OCI-LY1 (cell line): ENCODE measurements around the gene FZD4.

Experiments used
- EZH2 ChIP-seq: fragments of 200-600 bp; sonication (generic), shearing (Covaris generic); IDR thresholded peaks from 2 replicates; pipeline ENCODE4 v1.8.0; 2017; ENCODE audit warnings: borderline replicate concordance, mixed run types, mild to moderate bottlenecking, antibody characterized with exemption, low read length, moderate library complexity, mixed read lengths
- TF ChIP-seq, protein P1 (sequence below): fragments of 200-600 bp; sonication (generic), shearing (Covaris generic); IDR thresholded peaks from 2 replicates; pipeline ENCODE4 v1.5.1; 2017; ENCODE audit warnings: mild to moderate bottlenecking, antibody characterized with exemption, low read length, moderate library complexity, mixed read lengths

- TF ChIP-seq EZH2 = no peak
- TF ChIP-seq, protein P1, sequence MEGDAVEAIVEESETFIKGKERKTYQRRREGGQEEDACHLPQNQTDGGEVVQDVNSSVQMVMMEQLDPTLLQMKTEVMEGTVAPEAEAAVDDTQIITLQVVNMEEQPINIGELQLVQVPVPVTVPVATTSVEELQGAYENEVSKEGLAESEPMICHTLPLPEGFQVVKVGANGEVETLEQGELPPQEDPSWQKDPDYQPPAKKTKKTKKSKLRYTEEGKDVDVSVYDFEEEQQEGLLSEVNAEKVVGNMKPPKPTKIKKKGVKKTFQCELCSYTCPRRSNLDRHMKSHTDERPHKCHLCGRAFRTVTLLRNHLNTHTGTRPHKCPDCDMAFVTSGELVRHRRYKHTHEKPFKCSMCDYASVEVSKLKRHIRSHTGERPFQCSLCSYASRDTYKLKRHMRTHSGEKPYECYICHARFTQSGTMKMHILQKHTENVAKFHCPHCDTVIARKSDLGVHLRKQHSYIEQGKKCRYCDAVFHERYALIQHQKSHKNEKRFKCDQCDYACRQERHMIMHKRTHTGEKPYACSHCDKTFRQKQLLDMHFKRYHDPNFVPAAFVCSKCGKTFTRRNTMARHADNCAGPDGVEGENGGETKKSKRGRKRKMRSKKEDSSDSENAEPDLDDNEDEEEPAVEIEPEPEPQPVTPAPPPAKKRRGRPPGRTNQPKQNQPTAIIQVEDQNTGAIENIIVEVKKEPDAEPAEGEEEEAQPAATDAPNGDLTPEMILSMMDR = no peak
Measured at GRCh38 chr11:86926975-86927374, 28.2 kb downstream of the FZD4 start.
